Activated T-helper 1 cell treated with Interleukin-2 at 50 U/mL for 16 hours (primary cell): ENCODE measurements around the gene SLC30A7.

ENCODE experiments used
- DNase-seq: peaks from one replicate; pipeline ENCODE4 v3.0.0-alpha.2; 2020; ENCODE audit warnings: low read depth

SLC30A7 gene

GRCh38 chr1:101025657-101026429 is 130.0 kb downstream of the SLC30A7 start, which contains the start of gene DPH5:
Gene DPH5 (minus strand): TSS chr1:101025784. CDS start chr1:101025443, 341 bp downstream.
- DNase-seq, result peak; percentile 73

GRCh38 chr1:101026430-101026788 is 130.5 kb downstream of the SLC30A7 start:
- DNase-seq, result no peak

GRCh38 chr1:101027194-101027772 is 131.4 kb downstream of the SLC30A7 start:
- DNase-seq, result no peak

- DNase-seq, result no peak
Measured at GRCh38 chr1:101028466-101028865, 132.6 kb downstream of the SLC30A7 start.

- DNase-seq, result no peak
Measured at GRCh38 chr1:101029184-101029583, 133.3 kb downstream of the SLC30A7 start.

GRCh38 chr1:101030881-101031280 is 135.0 kb downstream of the SLC30A7 start:
- DNase-seq, result no peak
